Ishikawa (cell line): Measurements from ENCODE around the gene HINT3.

ENCODE experiments used
- EP300 ChIP-seq: IDR thresholded peaks from 2 replicates; pipeline ENCODE4 v1.6.1; 2012; ENCODE audit warnings: borderline replicate concordance
- MAX ChIP-seq: IDR thresholded peaks from 2 replicates; pipeline ENCODE4 v1.6.1; 2012
- TAF1 ChIP-seq: IDR thresholded peaks from 2 replicates; pipeline ENCODE4 v1.6.1; 2012; ENCODE audit warnings: low read depth, mild to moderate bottlenecking
- TEAD4 ChIP-seq: IDR thresholded peaks from 2 replicates; pipeline ENCODE4 v1.6.1; 2012

GRCh38 chr6:125979101-125979500 lies 22.5 kb downstream of the HINT3 start:
- TF ChIP-seq EP300 (no peak), MAX (no peak), TAF1 (no peak), TEAD4 (no peak)
